ENCODE data around the gene APLP2.

DNA sequence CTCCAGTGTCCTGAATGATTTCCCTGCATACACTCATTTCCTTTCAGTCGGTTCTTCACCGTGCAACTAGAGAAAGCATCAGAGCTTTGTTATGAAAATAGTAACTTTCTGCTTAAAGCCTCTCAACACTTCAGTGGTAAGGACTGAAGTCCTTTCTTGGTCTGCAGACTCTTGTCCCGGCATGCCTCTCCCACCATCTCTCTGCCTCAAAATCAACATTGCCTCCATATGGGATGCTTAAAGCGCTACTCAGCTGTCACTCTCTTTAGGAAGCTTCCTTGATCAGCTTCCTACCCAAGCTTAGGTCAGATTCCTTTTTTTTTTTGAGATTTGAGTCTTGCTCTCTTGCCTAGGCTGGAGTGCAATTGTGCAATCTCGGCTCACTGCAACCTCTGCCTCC is 36.7 kb downstream of the APLP2 start:
- TF ChIP-seq, protein P1, sequence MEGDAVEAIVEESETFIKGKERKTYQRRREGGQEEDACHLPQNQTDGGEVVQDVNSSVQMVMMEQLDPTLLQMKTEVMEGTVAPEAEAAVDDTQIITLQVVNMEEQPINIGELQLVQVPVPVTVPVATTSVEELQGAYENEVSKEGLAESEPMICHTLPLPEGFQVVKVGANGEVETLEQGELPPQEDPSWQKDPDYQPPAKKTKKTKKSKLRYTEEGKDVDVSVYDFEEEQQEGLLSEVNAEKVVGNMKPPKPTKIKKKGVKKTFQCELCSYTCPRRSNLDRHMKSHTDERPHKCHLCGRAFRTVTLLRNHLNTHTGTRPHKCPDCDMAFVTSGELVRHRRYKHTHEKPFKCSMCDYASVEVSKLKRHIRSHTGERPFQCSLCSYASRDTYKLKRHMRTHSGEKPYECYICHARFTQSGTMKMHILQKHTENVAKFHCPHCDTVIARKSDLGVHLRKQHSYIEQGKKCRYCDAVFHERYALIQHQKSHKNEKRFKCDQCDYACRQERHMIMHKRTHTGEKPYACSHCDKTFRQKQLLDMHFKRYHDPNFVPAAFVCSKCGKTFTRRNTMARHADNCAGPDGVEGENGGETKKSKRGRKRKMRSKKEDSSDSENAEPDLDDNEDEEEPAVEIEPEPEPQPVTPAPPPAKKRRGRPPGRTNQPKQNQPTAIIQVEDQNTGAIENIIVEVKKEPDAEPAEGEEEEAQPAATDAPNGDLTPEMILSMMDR (conservative IDR thresholded peaks at IDR 0.05 in 1 of 2, IDR thresholded peaks at IDR 0.05 in 1 of 2; ENCODE audit: extremely low read depth in 1 of 2, insufficient read depth in 1 of 2, low read depth in 1 of 2, low read length in 2 of 2), result no peak
- no peak for TF ChIP-seq EZH2 (IDR thresholded peaks at IDR 0.05; ENCODE audit: borderline replicate concordance, low read length)

All from mammary epithelial cell (primary cell).